Adrenal gland (tissue), 12 donors: ENCODE results near the gene TMEM179. TPM values are rescaled to one million over a fixed set of nuclear protein-coding genes. Genes with fewer than 3 reads are reported as not detected.

ENCODE experiments used
- DNase-seq, 7 donors: peaks; one replicate each; pipeline ENCODE4 v3.0.0-alpha.2; 2019 to 2020
- H3K27ac ChIP-seq, 5 donors: fragments of 200-600 bp; sonication (generic) in 4 of 5; 1 replicate in 3 of 5; 2 replicates in 2 of 5; pipeline versions ENCODE4 v1.5.1 to v1.8.0; 2016 to 2020; ENCODE audit warnings: mild to moderate bottlenecking in 1 of 5
- H3K27me3 ChIP-seq: fragments of 200-600 bp; 2 replicates; pipeline ENCODE4 v1.8.0; 2021
- H3K36me3 ChIP-seq, 2 donors: fragments of 200-600 bp; replicated peaks in 1 of 2; 1 replicate in 1 of 2; 2 replicates in 1 of 2; pipeline versions ENCODE4 v1.5.1 to v1.8.0; 2018 to 2022
- H3K4me1 ChIP-seq, 2 donors: fragments of 200-600 bp; replicated peaks in 1 of 2; 1 replicate in 1 of 2; 2 replicates in 1 of 2; pipeline versions ENCODE4 v1.5.1 to v1.8.0; 2018 to 2021
- H3K4me3 ChIP-seq, 4 donors: fragments of 200-600 bp; sonication (generic) in 3 of 4; one replicate each; pipeline ENCODE4 v1.5.1; 2016 to 2018
- H3K9me3 ChIP-seq, 3 donors: fragments of 200-600 bp; sonication (generic) in 1 of 3; replicated peaks in 1 of 3; 1 replicate in 2 of 3; 2 replicates in 1 of 3; pipeline versions ENCODE4 v1.5.1 to v1.8.0; 2016 to 2021
- CTCF ChIP-seq, 6 experiments: fragments of 450-650 bp in 4 of 6; fragments of 200-600 bp in 2 of 6; sonication (generic) in 1 of 6; IDR thresholded peaks; 1 replicate in 5 of 6; 2 replicates in 1 of 6; pipeline versions ENCODE4 v1.5.1 to v1.8.0; 2016 to 2021; ENCODE audit warnings: antibody characterized with exemption in 6 of 6, mild to moderate bottlenecking in 2 of 6, moderate library complexity in 1 of 6
- POLR2A ChIP-seq, 2 donors: fragments of 450-650 bp; IDR thresholded peaks; one replicate each; pipeline ENCODE4 v1.6.1; 2017; ENCODE audit warnings: antibody characterized with exemption in 2 of 2, mild to moderate bottlenecking in 2 of 2, moderate library complexity in 1 of 2
- WGBS, 4 donors: extraction: QIAGEN DNeasy Blood & Tissue Kit in 2 of 4; methylation state at CpG; one replicate each; pipeline versions ENCODE4 v1.1.5 to v1.1.7; 2013 to 2017; 5-methylcytosine and 5-hydroxymethylcytosine counted together
- intact Hi-C, 2 donors: fragments of 100-400 bp; cut with DNase I; formaldehyde crosslinking; loops; one replicate each; pipeline versions ENCODE4 v1.14.1 to v1.15.0; 2022 to 2023
- polyA plus RNA-seq, 3 donors: library from polyadenylated mRNA; stranded (reverse); fragments of 200-250 nt in 2 of 3; fragments of 350-450 nt in 1 of 3; fragmentation: Illumina TruSeq in 1 of 3; extraction: RNeasy Lipid Tissue Mini Kit (QIAGEN cat#74804) in 1 of 3; gene quantifications; one replicate each; pipeline ENCODE4 v1.2.3, GENCODE V29; 2013 to 2014
- total RNA-seq, 9 donors: library from RNA; depleted of rRNA in 4 of 9; stranded (reverse); fragments of >200 nt in 4 of 9; fragments of 120-200 nt in 1 of 9; fragmentation: NEBNext Ultra II Directional in 1 of 9; extraction: Animal tissue kit (Norgen Biotek cat#: 25700) in 1 of 9; gene quantifications; one replicate each; pipeline versions ENCODE4 v1.1.0 to v1.2.4, GENCODE V29; 2013 to 2023
- donor health status: healthy with polysubstance abuse.
- donor health status: Bipolar disorder and iron deficiency.
- donor health status: DM: yes; HTN: yes; CAD: no.
- donor health status: DM: no; HTN: no; CAD: no.
- donor health status: DM: no; HTN: no; CAD: no.
- donor health status: DM: yes; HTN: yes; CAD: no.

TMEM179 gene
- total and polyA plus RNA-seq, 12 donors: 4.3 to 76.7 (median 13.2) TPM

GRCh38 chr14:104650057-104650980 is 45.7 kb upstream of the TMEM179 start:
- Histone ChIP-seq H3K9me3 (no peaks in the 10 kb centered on the region), H3K4me1 (peaks cover 0 to 13% of the 10 kb centered on the region in 2 donors), H3K4me3 (peak overlapping the region in 2 of 4 donors; percentile 6 to 41), H3K36me3 (no peaks in the 10 kb centered on the region), H3K27ac (no peak overlapping the region), H3K27me3 (no peaks in the 10 kb centered on the region)
- DNase-seq: peak; percentile 42 to 76 (median 63)
- TF ChIP-seq POLR2A (IDR thresholded peaks at IDR 0.05) (peak in 1 of 2 donors; percentile 23), CTCF (IDR thresholded peaks at IDR 0.05) (peak; percentile 82 to 99 (median 93))
- 6 to 16% (median 9%) methylated on average over 6 to 56 of the region's 56 CpGs for WGBS, 4 donors
- intact Hi-C loops: loop anchor here (2.0 to 5.0 kb wide), 2 partner anchors 57 to 58 kb away; no protein-coding TSS in a partner anchor

DNA sequence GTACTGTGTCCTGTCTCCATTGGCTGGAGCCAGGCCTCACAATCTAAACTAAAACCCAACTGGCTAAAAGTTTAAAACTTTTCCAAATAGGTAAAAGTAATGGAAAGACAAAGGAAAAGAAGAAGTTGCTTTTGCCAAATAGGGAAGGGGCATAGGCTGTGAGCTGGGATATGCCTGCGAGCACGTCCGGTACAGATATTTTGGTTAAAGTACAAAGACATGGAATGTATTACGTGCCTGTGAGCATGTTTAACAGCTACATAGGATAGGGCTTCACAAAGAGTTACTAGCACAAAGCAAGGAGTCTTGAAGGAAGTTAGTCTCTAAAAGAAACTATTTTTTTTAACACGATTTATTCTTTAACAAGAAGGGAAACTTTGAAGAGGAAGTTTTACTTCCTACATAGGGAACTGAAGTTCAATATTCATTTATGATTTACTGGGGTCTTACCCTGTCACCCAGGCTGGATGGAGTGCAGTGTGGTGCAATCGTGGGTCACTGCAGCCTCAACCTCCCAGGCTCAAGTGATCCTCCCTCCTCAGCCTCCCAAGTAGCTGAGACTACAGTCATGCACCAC is 43.0 kb upstream of the TMEM179 start:
- Histone ChIP-seq H3K27ac (no peak overlapping the region), H3K27me3 (no peaks in the 10 kb centered on the region), H3K36me3 (no peaks in the 10 kb centered on the region), H3K9me3 (no peaks in the 10 kb centered on the region), H3K4me1 (peaks cover 0 to 13% of the 10 kb centered on the region in 2 donors), H3K4me3 (no peak overlapping the region)
- intact Hi-C loops: loop anchor here in 1 of 2 donors (10.0 kb wide), 1 partner anchor 563 kb away; the partner anchor contains the start of gene ASPG
- 47 to 63% (median 59%) methylated on average over 6 of the region's 6 CpGs for WGBS, 4 donors
- TF ChIP-seq POLR2A (IDR thresholded peaks at IDR 0.05): no peak
- TF ChIP-seq CTCF (IDR thresholded peaks at IDR 0.05): no peak
- no peak for DNase-seq

DNA sequence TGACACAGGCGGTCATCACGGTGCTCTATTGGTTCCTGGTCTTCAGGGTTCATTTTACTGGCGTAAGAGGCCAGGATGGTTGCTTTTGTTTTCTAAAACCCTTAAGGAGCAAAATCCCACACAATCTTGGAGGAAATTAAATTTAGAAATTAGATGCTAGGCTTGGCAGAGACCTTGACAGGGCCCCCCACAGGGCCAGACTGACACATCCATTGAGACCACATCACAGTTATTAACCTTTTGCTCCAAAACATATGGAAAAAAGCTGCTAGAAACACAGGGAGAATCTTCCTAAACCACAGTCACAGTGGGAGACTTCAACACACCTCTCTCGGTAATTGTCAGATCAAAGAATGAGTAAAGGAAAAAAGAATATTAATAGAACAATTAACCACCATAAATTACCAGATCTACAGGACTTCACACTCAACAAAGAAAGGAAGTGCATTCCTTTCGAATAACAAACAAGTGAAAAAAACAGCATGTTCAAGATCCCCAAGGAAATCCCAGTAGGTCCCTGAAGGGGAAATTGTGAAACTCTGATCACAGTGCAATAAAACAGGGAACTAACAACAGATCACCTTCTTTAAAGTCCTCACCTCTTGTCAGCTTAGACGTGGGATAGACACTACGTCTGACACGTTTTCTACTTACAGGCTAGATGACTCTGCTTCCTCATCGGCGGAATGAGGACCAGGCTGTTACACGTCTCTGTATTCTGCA is 40.2 kb upstream of the TMEM179 start:
- no peak overlapping the region for H3K27ac ChIP-seq
- no peaks in the 10 kb centered on the region for H3K27me3 ChIP-seq
- no peak for DNase-seq
- no peaks in the 10 kb centered on the region for H3K9me3 ChIP-seq
- 59 to 70% (median 61%) methylated on average over 11 of the region's 11 CpGs for WGBS, 4 donors
- peaks cover 0 to 7% of the 10 kb centered on the region in 2 donors for H3K4me1 ChIP-seq
- no peaks in the 10 kb centered on the region for H3K36me3 ChIP-seq
- intact Hi-C loops: loop anchor here (5.0 to 10.0 kb wide), 2 partner anchors 508 to 560 kb away; partner anchors contain the start of genes ASPG (in 1 of the 2) and KIF26A (in 1 of the 2)
- TF ChIP-seq POLR2A (IDR thresholded peaks at IDR 0.05): no peak
- no peak for TF ChIP-seq CTCF (IDR thresholded peaks at IDR 0.05)
- no peak overlapping the region for H3K4me3 ChIP-seq
